ENCODE measurements around the gene EPHA6. TPM values are rescaled to one million over a fixed set of nuclear protein-coding genes. Genes with fewer than 3 reads are reported as not detected.

The EPHA6 gene
- total RNA-seq, 1 donor from 2014 or later, result not detected

DNA sequence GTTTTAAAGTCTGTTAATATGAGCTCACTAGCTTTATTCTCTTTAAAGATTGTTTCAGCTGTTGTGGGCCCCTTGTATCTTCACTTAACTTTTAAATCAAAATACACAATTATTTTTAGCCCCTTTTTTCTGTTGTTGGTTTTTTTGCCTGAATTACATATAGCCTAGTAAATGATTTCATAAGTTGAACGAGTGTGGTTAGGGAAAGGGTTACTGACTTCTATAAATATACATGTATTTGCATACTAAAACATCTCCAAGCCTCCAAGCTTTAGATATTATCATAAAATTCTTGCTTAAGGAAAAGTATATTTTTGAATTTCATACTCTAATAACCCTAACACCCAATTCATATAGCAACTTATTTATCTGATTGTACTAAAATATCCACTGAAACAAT, 877.0 kb downstream of the EPHA6 start:
- no peak for DNase-seq (ENCODE audit: low read depth in 2 of 2)

DNA sequence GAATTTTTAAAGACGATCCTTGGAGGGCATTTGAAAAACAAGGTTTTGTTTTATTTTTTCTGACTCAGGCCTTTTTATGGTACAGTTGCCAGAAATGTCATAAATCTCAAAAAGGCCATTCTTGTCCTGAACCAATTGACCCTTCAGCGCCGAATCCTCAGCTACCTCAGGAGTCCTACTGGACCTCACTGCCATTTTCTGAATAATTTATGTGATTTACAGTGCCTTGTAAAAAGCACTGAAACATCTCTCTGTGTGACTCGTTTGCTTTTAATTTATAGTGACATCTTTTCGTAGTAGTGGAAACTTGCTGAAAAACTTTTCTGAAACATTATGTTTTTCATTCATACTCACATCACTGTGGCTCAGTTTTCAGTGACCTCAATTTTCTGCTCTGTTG, 878.0 kb downstream of the EPHA6 start:
- DNase-seq (ENCODE audit: low read depth in 2 of 2), result no peak

DNA sequence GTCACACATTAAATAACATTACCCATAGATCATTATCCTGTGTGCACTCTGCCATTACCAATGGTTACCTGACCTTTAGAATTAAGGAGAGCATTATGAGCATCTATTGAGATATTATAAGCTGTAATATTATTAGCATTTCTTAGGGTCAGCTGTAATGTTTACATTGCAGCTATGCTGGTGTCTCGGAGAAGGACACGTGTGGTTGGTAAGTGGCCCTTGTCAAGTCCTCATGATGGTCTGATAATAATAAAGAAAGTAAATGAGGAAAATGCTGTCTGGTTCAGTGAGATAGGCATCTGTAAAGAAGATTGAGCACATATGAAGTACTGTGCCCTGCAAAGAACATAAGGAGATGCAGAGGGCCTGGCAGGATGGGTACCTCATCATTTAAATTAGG, 878.4 kb downstream of the EPHA6 start:
- no peak for DNase-seq (ENCODE audit: low read depth in 2 of 2)

DNA sequence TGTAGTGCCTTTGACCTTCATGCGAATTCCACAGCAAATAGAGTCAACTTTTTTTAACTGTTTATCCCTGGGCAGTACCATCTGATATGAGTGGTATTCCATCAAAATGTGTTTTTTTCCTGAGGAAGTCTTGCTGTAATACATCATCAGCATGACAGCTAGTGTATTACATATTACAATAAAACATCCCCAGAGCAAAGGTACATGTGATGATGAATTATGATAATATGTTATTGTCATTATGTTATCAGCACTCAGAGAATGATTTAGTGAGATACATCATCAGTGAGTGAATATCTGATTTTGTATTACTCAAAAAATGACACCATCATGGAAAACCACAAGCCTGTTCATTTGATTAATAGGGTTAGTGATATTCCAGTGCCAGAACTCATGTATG, 880.5 kb downstream of the EPHA6 start:
- no peak for DNase-seq (ENCODE audit: low read depth in 2 of 2)

DNA sequence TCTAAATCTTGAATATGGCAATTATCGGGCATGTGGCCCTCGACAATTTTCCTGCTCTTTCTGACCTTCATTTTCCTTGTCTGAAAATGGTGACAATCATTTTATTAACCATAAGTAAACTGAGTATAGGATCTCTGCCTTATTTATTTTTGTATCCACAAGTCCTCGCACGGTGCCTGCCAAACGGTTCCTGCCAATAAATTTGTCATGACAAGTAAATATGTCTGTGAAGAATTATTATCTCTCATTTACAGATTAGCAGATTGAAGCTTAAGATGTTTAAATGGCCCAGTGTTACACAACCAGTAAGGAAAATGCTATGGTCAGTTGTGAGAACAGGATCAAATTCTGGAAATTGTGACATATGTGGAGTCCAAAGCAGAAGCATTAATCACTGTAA, 884.3 kb downstream of the EPHA6 start:
- DNase-seq (ENCODE audit: low read depth in 2 of 2), result no peak

DNA sequence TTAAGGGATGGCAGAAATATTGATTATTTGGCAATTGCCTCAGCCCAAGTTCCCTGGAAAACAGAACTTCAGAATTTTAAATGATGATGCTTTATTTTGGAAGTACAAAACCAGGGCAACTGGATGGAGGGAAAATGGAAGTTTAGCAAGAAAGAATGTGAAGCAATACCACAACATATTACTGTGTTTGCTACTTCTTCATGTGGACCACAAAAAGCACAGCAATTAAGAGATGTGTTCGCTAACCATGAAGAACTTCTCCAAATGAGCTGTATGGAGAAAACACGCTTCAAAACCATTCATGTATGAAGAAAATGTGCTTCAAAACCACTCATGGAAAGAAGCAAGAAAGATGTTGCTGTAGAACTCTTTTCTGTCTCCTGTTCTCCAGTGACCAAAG, 885.5 kb downstream of the EPHA6 start:
- DNase-seq (ENCODE audit: low read depth in 2 of 2), result no peak

DNA sequence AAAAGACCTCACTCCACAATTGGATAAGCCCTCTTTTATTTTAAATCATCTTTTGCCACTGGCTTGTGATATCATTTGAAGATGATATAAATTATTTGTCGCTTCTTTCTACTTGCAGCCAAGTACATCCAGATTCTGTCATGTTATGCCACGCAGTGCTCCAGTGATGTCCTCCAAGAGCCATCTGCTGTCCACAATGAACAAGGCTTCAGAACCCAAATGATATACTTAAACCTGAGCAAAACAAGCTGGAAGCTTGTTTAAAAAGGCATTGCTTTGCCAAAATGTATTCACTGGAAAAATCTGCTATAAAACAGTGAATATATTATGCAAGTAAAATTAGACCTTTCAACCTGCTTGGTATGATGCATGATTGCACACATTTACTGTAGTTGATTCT, 891.4 kb downstream of the EPHA6 start:
- no peak for DNase-seq (ENCODE audit: low read depth in 2 of 2)

DNA sequence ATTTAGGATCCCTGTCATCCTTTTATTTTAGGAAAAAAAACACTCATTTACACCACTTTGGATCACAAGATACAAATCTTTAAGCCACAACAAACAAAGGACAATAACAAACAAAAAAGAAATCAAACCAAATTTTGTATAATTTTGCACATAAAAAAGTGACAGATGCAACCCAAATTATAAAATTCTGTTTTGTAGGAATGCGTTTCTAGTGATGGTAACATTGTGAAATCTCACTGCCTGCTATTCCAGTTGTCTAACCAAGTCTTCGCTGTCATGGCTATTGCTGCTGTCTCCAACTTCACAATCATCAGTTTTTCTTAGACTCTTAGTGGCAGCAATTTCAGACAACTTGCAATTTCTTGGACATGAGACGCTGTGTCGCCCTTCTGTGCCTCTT, 891.8 kb downstream of the EPHA6 start:
- DNase-seq (ENCODE audit: low read depth in 2 of 2), result no peak

DNA sequence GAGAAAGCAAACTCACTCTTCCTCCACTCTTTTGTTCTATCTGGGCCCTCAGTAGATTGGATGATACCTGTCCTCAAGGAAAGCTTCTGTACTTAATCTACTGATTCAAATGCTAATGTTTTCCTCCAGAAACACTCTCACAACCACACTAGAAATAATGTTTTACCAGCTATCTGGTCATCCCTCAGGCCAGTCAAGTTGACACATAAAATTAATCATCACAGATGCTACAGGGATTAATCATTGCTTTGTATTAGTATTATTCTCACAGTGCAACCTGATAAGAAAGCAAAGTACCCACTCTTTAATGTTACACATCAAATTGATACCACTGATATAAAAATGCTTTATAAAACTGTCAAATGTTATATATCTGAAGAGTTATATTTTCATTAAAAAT, 897.3 kb downstream of the EPHA6 start:
- no peak for DNase-seq (ENCODE audit: low read depth in 2 of 2)

DNA sequence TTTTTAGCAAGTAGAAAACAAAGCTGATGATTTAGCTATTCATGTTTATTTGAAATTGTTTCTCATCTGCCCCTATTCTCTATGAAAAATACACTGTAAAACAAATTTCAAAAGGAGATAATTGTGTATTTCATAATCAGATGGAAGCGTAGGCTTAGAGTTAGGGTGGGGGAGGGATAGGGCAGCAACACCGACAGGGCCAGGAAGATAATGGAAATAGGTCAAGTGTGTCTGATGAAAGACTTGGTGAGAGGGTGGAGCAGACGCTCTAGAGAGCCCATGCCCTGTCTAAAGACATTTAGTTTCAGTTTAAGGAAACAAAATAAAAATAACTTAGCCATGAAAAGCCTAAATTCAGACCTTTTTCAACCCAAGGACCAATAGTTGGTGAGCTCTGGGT, 898.5 kb downstream of the EPHA6 start:
- DNase-seq (ENCODE audit: low read depth in 2 of 2), result no peak

DNA sequence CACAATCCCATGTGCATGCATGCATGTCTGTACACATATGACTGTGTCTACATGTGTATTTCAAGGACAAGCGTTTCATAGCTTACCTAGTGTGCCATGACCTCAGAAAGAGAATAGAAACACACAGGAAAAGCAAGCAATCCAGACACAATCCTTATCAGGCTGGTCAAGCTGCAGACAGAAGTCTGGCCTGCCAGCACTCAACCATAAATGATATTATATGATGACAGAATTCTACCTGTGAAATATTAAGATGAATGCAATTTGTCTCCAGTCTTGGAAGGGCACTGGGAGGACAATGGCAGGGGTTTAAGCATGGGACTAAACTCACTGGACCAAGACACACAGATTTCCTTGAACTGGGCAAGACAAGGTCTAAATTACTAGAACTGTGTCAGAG, 899.2 kb downstream of the EPHA6 start:
- no peak for DNase-seq (ENCODE audit: low read depth in 2 of 2)

DNA sequence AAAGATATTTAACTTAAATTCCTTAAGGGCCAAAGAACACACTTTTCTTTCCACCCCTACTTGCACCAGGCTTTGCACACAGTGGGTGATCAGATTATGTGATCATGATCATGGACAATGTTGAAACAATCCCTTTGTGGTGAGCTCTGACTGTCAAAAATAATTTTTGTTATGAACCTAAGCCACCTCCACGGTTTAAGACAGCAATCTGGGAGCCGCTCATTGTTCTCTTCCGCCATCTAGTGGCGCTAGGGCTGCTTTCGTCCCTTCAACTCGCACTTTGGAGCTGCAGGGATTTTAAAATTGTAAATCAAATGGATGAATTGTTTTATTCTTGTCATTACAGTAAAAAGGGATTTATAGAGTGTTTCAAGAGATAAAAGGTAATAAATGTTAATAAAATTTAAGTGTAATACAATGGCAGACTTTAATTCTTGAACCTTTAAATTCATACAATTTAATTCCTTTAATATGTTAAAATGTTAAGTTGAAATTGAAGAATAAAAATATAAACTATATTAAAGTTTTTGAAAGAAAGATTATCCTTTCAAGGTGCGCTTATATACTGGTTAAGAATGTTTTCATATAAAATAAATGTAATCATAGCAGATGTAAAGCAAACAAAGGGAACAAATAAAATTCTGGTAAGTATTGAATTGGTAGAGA, 904.9 kb downstream of the EPHA6 start:
- DNase-seq (ENCODE audit: low read depth in 2 of 2), result peak; percentile 68 to 76

DNA sequence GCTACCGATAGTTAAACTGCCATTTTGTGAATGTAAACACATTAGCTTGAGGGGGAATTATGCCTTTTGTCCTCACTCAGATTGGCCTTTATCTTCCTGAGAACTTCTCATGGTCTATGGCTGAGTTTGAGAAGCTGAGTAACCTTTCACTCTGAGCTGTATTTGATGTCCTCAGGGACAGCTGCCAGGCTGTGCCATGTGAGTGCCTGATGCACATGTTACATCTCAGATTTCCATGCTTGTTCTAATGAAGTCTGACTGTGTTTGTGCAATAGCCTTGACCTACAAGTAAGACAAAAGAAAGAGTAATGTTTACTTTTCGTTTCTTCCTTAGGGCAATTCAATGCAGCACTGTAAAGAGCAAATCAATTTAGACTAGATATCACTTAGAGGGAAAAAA, 906.0 kb downstream of the EPHA6 start:
- no peak for DNase-seq (ENCODE audit: low read depth in 2 of 2)

DNA sequence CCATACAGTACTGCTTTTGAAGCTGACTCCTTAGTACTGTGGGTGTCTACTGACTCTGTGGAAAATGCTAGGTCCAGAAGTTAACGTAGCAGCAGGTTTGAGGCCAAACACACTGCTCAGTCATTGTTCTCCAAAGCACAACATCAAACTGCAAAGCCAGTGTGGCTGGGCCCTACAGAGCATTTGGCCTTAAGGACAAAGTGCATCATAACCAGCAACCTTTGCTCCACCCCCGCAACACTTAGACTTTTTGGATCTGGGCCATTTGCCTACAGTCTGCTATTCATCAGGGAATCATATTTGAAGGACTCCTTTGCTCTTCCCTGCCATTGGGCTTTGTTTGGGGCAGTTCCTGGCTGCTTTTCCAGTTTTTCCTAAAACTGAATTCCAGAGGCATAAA, 907.1 kb downstream of the EPHA6 start:
- no peak for DNase-seq (ENCODE audit: low read depth in 2 of 2)

DNA sequence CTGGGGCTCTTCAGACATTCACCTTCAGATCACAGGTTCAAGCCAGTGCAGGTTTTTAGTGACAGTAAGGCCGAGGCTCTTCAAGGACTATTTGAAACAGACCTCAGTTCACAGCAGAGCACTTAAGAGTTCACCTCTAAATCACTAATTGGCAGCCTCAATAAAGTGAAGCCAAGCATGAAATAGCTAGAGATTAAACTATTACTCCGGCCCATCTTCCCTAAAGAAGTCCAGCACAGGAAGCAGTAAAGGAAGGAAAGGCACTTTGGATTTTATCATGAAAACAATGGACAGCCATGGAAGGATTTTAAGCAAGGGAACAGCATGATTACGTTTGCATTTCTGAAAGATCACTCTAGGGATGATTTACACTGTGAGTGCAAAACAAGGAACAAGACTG, 922.5 kb downstream of the EPHA6 start:
- DNase-seq (ENCODE audit: low read depth in 2 of 2), result peak; percentile 2

DNA sequence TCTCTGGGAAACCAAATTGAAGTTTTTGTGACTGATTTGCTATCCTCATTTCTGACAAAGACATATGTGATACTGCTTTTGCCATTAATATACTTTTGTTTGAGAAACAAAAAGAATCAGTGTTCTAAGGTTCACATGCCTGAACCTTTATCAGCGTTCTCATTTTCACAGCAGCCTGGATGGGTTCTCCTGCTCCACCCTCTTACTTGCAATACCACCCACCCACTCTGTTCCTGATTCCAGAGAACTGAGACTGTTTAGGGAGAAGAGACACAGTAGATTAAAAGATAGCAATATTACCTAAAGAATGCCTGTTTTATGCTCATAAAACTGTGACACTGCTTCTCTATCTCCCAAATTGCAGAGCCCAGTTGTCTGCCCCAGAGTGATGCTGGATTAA, 924.4 kb downstream of the EPHA6 start:
- DNase-seq (ENCODE audit: low read depth in 2 of 2), result no peak

DNA sequence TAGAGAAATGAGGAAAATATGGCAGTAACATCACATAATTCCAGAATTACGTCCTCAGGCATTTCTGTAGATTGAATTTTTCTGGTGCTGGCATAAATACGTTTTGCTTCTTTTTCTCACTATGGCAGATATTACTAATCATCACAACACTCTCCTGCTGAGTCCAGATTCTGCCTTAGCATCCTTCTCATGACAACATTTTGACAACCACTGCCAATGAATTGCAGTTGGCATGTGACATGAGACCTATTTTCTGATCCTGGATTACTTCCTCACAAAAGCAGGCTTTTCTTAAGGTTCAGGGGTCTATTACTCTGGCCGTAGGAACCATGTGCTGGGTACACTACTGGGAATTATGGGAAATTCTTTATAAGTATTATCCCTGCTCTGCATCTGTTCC, 927.6 kb downstream of the EPHA6 start:
- no peak for DNase-seq (ENCODE audit: low read depth in 2 of 2)

DNA sequence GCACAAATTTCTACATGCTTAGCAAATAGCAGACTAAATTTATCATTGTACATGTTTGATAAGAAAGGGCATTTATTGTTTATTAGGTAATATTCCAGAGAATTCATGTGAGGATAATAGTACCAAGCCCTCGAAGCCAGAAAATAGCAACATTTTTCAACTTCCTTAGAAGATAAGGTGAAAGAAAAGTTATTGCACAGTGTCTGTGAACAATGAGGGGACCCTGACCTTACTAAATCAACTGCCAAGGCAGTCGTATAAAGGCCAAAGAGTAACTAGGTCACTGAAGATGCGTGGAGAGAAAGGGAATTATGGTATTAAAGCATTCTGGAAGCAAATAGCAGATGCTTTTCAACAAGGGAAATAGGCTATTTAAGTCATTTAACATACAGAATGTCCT, 929.9 kb downstream of the EPHA6 start:
- no peak for DNase-seq (ENCODE audit: low read depth in 2 of 2)

DNA sequence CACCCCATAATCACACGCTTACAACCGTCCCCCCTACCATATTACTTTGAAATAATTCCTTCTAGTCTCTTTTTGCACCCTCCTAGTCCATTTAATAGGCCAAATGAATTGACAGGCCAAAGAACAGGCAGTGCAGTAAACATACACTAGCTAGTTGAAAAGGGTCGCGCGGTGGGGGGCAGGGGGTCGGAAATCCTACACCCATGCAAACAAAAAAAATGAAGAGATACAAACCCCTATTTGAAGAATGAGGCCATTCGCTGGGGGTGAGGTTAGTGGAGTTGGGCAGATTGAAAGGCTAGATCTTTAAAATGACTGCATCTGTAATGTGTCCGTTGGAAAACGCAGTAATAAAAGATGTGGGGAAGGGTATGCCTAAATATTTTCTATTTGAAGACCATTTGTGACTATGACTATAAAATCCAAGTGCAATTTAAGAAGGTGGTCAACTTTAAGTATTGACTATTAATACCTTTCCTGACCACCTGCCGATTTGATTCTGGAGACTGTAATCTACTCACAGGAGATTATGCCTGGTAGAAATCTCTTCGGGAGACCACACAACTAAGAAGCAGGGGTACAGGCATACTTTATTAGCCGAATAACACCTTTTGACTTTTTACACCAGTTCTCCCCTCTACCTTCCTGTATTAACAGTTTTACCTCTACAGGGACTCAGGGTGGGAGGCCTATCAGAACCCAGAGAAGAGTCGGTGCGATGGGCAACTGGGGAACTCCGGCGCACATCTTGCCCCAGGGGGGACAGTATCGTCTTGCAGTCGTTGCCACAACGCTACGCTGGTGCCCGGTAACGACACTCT, 949.4 kb downstream of the EPHA6 start:
- DNase-seq (ENCODE audit: low read depth in 2 of 2), result no peak

DNA sequence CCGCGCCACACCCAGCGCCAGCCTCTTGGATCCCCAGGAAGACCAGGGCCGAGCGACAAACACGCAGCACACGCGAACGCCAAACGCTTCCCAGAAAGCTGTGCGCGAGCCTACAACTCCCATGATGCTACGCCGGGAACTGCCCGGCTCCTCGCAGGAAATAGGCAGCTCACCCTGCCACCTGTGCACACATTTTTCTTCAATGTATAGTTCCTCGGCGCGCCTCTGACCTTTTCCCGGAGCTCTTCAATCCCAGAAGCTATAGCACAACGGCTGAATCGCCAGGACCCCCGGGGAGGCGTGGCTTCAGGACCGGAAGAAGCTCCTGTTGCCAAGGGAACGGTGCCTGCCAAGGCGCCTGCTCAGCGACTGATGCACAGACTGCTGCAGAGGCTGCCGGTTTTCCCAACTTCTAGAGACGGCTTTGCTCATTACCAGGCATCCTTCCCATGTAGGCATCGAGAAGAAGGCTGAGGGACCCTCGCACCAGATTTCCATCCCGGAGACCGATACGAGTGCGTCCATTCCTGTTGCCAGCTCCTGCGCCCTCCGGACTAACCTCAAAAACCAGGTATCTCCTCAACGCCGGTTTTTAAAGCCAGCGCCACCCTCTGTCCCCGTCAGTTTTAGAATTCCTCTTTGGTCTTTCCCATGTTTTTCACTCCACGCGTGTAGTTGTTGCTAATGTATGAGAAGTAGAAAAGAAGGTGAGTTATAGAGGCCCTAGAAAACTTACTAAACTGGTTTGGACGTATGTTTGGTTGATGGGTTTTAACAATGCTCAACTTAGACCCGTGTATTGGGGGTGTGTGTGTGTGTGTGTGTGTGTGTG, 950.2 kb downstream of the EPHA6 start, which contains the start of gene ARL6:
Gene ARL6, plus strand, starts transcription at position 352 of the 832 bp plus-strand sequence. CDS start 3,350 bp downstream, outside the sequence.
- peak; percentile 79 to 81 for DNase-seq (ENCODE audit: low read depth in 2 of 2)

DNA sequence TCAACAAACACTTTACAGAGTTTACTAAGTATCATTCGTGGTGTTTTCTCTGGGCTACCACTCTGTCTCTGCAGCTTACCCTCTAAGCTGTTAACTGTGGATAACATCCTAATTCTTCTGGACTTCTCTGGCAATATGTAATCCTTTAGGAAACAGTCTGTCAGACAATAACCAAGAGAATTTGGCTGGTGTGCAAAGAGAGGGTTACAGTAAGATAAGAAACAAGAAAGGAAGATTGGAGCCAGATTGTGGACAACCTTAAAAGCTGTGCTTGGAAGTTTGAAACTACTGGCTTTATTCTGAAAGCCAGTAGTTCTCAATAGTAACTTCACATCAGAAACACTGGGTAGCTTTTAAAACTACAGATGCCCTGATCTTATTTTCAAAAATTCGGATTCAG, 950.9 kb downstream of the EPHA6 start:
- no peak for DNase-seq (ENCODE audit: low read depth in 2 of 2)

DNA sequence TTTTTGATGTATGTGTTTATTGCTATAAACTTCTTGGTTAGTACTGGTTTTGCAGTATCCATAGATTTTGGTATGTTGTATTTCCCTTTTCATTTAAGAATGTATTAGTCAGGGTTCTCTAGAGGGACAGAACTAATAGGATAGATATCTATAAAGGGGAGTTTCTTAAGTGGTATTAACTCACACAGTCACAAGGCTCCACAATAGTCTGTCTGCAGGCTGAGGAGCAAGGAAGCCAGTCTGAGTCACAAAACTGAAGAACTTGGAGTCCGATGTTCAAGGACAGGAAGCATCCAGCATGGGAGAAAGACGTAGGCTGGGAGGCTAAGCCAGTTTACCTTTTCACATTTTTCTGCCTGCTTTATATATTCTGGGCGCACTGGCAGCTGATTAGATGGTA, 958.5 kb downstream of the EPHA6 start:
- peak in 1 of 2 donors; percentile 50 for DNase-seq (ENCODE audit: low read depth in 2 of 2)

Data from lung microvascular endothelial cell (primary cell).